GM19023 (cell line): ENCODE data around the gene SDHA.
"Not testable (repeated sequence)": the region's sequence is repeated elsewhere in the genome, so short reads cannot be mapped to it uniquely, and the experiment has no call there.

Experiments used
- ATAC-seq: cut with Tn5 transposase; IDR thresholded peaks from one replicate; pipeline ENCODE4 v1.9.1; 2021; ENCODE audit warnings: mild to moderate bottlenecking, moderate library complexity; ENCODE audit not compliant: unreplicated experiment

SDHA gene

DNA sequence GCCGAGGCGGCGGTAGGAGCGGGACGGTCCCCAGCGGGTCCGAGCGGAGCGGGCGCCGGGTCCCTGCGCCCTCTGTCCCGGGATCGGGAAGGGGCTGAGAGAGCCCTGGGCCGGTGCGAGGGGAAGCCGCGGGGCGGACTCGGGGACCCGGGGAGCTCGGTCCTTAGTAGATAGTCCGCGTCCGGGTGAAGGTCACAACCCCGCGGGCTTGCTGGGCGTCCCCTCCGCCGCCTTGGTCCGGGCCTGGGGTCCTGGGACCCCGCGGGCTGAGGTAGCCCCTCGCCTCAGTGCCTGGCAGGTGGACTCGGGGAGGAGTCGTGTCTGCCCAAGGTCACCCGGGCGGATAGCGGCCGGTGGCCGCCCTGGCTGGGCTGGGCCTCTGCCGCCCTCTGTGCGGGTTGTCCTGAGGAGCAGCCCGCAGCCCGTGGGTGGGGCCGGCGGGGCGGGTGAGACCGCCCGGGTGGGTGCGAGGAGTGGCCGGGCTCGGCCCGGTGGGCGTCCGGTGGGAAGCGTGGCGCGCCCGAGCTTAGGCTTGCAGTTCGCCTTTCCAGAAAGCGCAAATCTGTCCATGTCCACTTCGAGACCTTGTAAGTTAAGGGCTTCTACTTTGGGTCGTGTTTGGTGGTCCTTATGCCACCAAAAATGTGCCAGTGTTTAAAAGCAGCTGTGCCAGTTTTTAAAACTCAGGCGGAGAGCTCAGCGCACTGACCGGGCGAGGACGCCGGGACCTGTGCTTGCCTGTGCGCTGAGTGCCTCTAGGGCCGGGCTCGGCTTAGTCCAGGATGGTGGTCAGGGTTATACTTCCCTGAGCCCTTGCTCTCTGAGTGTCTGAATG is 554 bp downstream of the SDHA start:
- peak; percentile 29 for ATAC-seq

DNA sequence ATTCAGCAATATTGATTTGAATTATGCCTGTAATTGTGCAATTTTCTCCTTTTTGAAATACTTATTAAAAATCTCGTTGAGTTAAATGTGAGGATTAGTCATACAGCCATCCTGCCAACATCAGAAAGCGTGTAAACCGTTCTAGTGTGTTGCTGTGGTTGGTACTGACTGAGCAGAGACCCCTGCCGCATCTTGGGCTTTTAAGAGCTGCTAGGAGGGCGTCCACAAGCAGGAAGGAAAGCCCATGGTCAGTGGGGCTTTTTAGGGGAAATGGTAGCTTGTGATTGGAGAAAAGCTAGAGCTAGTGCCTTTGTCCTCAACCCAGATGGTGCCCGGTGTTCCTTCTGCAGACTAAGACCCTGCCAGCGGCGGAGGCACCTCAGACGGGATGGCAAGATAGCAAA is 1.3 kb downstream of the SDHA start:
- no peak for ATAC-seq

DNA sequence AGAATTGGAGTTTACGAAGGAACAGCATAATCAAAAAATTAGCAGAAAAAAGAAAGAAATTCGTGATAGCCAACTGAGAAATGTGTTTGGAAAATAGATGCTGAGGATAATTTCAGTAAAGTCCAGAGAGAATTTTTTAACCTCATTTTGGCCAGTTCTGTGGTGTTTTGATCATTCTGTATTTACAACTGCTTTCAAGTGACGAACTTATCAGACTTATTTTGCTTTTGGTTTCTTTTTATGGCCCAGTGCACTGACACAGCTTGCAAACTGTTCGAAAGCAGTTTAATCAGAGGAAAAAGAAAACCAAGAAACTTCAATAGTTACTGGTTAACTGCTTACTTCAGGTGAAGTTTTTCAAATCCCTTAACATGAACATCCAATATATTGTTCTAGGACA is 1.9 kb downstream of the SDHA start:
- ATAC-seq, result no peak

DNA sequence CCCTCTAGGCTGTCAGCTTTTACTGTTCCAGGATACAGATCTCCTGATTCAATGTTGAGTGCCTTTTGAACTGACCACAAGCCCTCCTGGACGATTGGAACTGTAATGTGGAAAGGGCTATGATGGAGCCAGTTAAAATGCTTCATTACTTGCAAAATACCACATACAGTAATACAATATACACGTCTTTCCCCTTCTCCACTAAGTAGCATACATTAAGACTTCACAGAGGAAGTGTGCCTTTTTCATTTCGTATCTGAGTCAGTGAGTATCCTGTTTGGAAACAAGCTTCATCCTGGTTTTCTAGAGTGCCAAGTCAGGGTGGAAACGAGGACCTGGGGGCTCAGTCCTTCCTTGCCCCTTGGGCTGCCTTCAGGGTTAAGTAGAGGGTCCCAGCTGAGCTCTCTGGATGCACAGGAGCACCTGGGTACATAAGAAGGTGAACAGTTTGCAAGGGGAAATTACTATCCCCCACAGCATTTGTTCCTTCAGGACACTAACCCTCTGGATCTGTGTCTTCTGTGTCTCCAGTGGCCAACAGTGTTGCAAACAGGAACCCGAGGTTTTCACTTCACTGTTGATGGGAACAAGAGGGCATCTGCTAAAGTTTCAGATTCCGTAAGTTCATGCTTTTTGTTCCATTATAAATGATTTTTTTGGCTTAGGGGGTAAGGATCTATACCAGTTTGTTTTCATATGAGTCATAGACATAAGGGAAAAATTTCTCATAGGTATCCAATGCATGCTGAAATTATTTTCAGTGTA is 5.0 kb downstream of the SDHA start:
- ATAC-seq, result not testable (repeated sequence)

GRCh38 chr5:223791-224190 is 5.7 kb downstream of the SDHA start:
- ATAC-seq, result no peak

DNA sequence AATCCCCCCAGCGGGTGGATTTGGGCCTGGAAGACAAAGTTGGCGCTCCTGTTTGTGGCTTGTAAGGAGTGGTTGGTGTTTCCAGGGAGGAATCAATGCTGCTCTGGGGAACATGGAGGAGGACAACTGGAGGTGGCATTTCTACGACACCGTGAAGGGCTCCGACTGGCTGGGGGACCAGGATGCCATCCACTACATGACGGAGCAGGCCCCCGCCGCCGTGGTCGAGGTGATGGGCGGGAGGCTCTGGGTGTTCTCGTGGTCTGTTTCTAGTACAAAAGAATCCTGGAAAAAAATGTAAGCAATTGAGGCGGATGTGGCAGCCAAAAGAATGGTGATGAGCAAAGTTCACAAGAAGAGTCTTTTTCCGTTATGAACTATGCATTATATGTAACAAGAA is 7.2 kb downstream of the SDHA start:
- no peak for ATAC-seq

DNA sequence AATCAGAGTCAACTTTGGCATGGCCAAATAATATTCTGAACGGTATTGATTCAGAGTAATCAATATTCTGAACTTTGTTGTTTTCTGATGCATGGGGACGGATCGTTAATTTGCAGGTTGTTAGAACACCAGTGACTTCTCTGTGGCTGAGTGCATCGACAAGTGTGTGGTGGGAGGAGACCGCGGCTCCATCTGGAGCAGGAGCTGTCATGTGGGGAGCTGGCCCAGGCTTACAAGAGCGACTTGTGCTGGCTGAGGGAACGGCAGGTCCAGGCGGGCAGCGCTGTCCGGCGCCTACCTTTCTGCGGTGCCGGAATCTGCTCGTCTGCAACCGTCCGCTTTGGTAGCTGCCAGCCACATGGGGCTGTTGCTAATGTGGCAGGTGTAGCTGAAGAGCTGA is 9.3 kb downstream of the SDHA start:
- not testable (repeated sequence) for ATAC-seq

GRCh38 chr5:228886-229285 is 10.8 kb downstream of the SDHA start:
- ATAC-seq, result no peak

DNA sequence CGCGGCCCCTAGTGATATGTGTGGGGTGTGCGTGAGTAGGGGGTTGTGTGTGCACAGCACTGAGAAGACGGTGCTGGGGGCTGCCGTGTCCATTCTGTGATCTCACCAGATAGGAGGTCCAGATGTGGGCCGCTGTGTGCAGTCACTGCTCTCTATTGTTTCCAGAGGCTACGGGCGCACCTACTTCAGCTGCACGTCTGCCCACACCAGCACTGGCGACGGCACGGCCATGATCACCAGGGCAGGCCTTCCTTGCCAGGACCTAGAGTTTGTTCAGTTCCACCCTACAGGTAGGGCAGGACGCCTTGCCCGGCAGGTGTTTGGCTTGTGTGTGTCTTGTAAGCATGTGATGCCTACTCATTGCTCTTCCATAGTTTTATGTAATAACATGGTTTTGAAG is 12.6 kb downstream of the SDHA start:
- ATAC-seq, result no peak

GRCh38 chr5:231661-232060 is 13.5 kb downstream of the SDHA start:
- ATAC-seq, result no peak

- not testable (repeated sequence) for ATAC-seq
Observed at GRCh38 chr5:233426-233825, 15.3 kb downstream of the SDHA start.

DNA sequence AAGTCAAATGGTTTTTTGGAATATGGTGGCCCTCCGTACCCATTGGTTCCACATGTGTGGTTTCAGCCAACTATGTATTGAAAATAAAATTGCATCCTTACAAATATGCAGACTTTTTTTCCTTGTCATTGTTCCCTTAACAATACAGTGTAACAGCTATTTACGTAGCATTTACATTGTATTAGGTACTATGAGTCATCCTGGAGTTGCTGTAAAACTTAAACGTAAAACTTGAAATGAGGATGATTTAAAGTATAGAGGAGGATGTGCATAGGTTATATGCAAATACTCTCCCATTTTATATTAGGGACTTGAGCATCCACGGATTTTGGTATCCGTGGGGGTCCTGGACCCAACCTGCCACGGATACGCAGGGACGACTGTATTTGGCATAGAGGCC is 16.3 kb downstream of the SDHA start:
- ATAC-seq, result no peak

GRCh38 chr5:235527-235926 is 17.4 kb downstream of the SDHA start:
- ATAC-seq, result not testable (repeated sequence)

DNA sequence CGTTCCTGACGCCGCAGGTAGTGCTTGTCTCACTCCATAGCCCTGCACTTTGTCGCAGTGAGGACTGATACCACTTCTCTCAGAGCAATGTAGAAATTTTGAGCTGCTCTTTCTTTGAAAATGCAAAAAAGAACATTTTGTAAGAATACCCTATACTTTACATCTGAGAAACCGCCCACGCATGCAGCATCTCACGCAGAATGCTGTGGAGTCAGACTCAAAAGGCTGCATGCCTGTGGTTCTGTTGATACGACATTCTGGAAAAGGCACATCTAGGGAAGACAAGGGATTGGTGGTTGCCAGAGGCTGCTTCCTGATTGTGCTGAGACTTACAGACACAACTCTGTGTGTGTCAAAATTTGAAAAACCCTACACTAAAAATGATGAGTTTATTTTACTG is 19.8 kb downstream of the SDHA start:
- ATAC-seq, result not testable (repeated sequence)

DNA sequence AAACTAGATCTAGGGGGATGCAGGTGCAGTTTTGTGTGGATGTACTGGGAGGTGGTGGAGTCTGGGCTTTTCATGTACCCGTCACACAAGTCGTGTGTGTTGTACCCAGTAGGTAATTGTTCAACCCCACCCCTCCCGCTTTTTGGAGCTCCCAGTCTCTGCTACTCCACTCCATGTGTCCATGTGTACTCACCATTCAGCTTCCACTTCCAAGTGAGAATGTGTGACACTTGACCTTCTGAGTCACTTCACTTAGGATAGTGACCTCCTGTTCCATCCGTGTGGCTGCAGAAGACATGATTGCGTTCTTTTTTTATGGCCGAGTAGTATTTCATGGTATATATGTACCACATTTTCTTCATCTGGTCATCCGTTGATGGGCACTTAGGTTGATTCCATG is 22.4 kb downstream of the SDHA start:
- not testable (repeated sequence) for ATAC-seq

DNA sequence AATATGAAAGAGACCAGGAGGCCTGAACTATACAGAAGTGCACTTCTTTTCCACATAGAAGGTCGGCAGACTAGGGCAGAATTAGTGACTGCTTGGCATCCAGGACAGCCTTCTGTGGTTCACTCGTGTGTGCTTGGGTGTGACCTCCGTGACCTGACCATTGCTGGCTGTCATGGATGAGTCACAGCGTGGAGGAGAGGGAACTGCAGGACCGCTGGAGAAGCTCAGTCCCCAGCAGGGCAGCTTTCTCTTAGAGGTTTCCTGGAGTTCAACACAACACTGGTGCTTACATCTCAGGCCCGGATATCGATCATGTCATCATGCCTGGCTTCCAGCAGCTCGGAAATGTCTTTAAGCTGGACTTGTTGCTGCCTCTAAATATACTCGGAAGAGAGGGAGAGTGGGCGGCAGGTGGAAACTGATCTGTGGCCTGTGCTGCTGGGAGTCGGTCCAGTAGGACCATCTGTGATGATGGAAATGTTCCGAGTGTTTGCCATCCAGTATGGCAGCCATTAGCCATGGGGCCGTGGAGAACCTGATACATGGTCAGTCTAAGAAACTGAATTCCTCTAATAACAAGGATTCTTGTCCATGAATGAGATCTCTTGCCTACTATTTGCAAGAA is 23.0 kb downstream of the SDHA start:
- ATAC-seq, result not testable (repeated sequence)

DNA sequence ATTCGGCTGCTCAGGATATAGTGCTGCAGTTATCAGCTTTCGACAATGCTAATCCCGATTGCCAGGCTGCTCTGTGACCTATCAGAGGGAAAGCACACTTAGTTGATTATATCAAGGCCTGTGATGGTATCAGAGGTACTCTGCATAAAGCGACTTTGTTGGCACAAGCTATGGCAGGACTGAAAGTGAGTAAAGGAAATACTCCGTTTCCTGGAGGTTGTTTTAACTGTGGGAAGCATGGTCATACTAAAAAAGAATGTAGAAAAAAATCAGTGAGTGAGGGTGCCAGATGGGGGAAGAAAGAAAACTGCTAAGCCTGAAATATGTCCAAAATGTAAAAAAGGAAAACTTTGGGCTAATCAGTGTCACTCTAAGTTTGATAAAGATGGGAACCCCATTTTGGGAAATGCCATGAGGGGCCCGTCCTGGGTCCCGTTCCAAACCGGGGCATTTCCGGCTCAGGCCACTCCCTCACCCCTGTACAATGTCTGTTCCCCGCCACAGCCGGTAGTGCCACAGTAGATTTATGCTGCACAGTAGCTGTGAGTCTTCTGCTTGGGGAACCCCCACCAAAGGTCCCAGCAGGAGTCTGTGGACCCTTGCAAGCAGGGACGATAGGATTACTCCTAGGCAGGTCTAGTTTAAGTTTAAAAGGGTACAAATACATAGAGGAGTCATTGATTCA is 25.7 kb downstream of the SDHA start:
- not testable (repeated sequence) for ATAC-seq

DNA sequence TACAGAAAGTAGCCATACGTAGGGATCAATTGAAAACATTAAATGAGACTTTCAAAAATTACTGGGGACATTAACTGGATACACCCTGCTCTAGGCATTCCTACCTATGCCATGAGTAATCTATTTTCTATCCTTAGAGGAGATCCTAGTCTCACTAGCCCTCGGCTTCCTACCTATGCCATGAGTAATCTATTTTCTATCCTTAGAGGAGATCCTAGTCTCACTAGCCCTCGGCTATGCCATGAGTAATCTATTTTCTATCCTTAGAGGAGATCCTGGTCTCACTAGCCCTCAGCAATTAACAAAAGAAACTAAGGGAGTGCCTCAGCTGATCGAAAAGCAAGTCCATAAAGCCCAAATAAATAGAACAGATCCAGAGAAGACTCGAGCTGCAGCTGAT is 27.6 kb downstream of the SDHA start:
- ATAC-seq, result not testable (repeated sequence)

- not testable (repeated sequence) for ATAC-seq
Observed at GRCh38 chr5:250396-250795, 32.3 kb downstream of the SDHA start.

GRCh38 chr5:251016-251415 is 32.9 kb downstream of the SDHA start:
- ATAC-seq, result not testable (repeated sequence)

GRCh38 chr5:251538-251937 is 33.4 kb downstream of the SDHA start:
- ATAC-seq, result not testable (repeated sequence)
